ENCODE measurements around the gene PRDM8. TPM values are rescaled to one million over a fixed set of nuclear protein-coding genes. Genes with fewer than 3 reads are reported as not detected.

PRDM8 gene
- total and polyA plus RNA-seq, 2 of the 8 experiments (the other 6 are each of a cell fraction or from before 2014, with no cell fraction given) = not detected

GRCh38 chr4:80232707-80233370 lies 35.5 kb downstream of the PRDM8 start (continued):
- TF ChIP-seq CHD7 (IDR thresholded peaks at IDR 0.05; ENCODE audit: insufficient replicate concordance, low read length) (no peak), RFX5 (IDR thresholded peaks at IDR 0.05; ENCODE audit: borderline replicate concordance, low read depth, low read length) (no peak), RBBP5 (IDR thresholded peaks at IDR 0.05; ENCODE audit: borderline replicate concordance, low read depth, low read length) (no peak), ATF3 (IDR thresholded peaks at IDR 0.05; ENCODE audit: insufficient read depth, low read depth, low read length) (no peak), EP300 (IDR thresholded peaks at IDR 0.05; ENCODE audit: borderline replicate concordance in 1 of 2, low read depth in 2 of 2, low read length in 2 of 2) (no peak), BACH1 (IDR thresholded peaks at IDR 0.05; ENCODE audit: low read length) (no peak)

Measured in H1 (cell line).